IMR-90 (cell line): Measurements from ENCODE around the gene SLAMF9. TPM values are rescaled to one million over a fixed set of nuclear protein-coding genes. Genes with fewer than 3 reads are reported as not detected.
A peak's percentile ranks its signal among the peaks of the same experiment; 100 is the strongest.

ENCODE experiments used
- ATAC-seq: fragments of 200-7000 bp; cut with Tn5 transposase; 2 replicates; pipeline ENCODE4 v1.9.1; 2020; ENCODE audit warnings: low read depth, mild to moderate bottlenecking, moderate library complexity
- BruUV-seq: library from RNA; stranded (reverse); fragments of 400-500 nt; replicated peaks from 2 replicates; lab custom pipeline; 2021; lab: Mats Ljungman, UMichigan
- CTCF ChIA-PET: fragments of 300-600 bp; formaldehyde crosslinking; extraction: SDS; loops from one replicate; lab custom pipeline; 2021; ENCODE audit warnings: antibody characterized with exemption; lab: Yijun Ruan, JAX
- POLR2A ChIA-PET: fragments of 300-600 bp; sonication (Branson Sonifier 250); formaldehyde crosslinking; loops from one replicate; lab custom pipeline; 2022; ENCODE audit warnings: antibody characterized with exemption; ENCODE audit not compliant: unreplicated experiment; lab: Charles Lee
- DNase-seq: peaks from one replicate; pipeline ENCODE4 v3.0.0; 2013
- H2AFZ ChIP-seq: replicated peaks from 2 replicates; pipeline ENCODE3; 2013; ENCODE audit warnings: low read length, mild to moderate bottlenecking; ENCODE audit not compliant: poor library complexity
- H2AK5ac ChIP-seq: 2 replicates; pipeline ENCODE4 v1.6.1; 2013; ENCODE audit warnings: low read depth, low read length, inconsistent platforms
- H2AK9ac ChIP-seq: replicated peaks from 2 replicates; pipeline ENCODE3; 2013; ENCODE audit warnings: mild to moderate bottlenecking, low read depth, low read length, moderate library complexity; ENCODE audit not compliant: poor library complexity
- H2BK120ac ChIP-seq: 2 replicates; pipeline ENCODE4 v1.6.1; 2013; ENCODE audit warnings: low read depth, low read length, inconsistent platforms
- H2BK15ac ChIP-seq: 3 replicates; pipeline ENCODE4 v1.6.1; 2013; ENCODE audit warnings: low read depth, low read length, inconsistent platforms
- H2BK20ac ChIP-seq: 2 replicates; pipeline ENCODE4 v1.6.1; 2013; ENCODE audit warnings: low read depth, mild to moderate bottlenecking, inconsistent platforms, low read length, moderate library complexity
- H2BK5ac ChIP-seq: 2 replicates; pipeline ENCODE4 v1.6.1; 2013; ENCODE audit warnings: mild to moderate bottlenecking, low read depth, low read length, inconsistent platforms; ENCODE audit not compliant: poor library complexity, severe bottlenecking
- H3K14ac ChIP-seq: replicated peaks from 2 replicates; pipeline ENCODE4 v1.6.1; 2013; ENCODE audit warnings: low read depth, low read length, inconsistent platforms
- H3K18ac ChIP-seq: 2 replicates; pipeline ENCODE4 v1.6.1; 2013; ENCODE audit warnings: low read depth, low read length, control low read depth
- H3K23ac ChIP-seq: 2 replicates; pipeline ENCODE4 v1.6.1; 2013; ENCODE audit warnings: low read depth, low read length, inconsistent platforms
- H3K27ac ChIP-seq: 2 replicates; pipeline ENCODE4 v1.5.1; 2013; ENCODE audit warnings: mild to moderate bottlenecking, control low read depth, low read length; ENCODE audit not compliant: insufficient read depth
- H3K27me3 ChIP-seq: 2 replicates; pipeline ENCODE4 v1.6.1; 2013; ENCODE audit warnings: low read length; ENCODE audit not compliant: control insufficient read depth, insufficient read depth
- H3K36me3 ChIP-seq: 2 replicates; pipeline ENCODE4 v1.6.1; 2013; ENCODE audit warnings: low read length, mixed read lengths; ENCODE audit not compliant: control insufficient read depth, insufficient read depth
- H3K4ac ChIP-seq: 2 replicates; pipeline ENCODE4 v1.6.1; 2013; ENCODE audit warnings: low read depth, low read length, inconsistent platforms
- H3K4me1 ChIP-seq: 2 replicates; pipeline ENCODE4 v1.6.1; 2013; ENCODE audit warnings: low read length, mixed read lengths; ENCODE audit not compliant: control insufficient read depth, insufficient read depth
- H3K4me2 ChIP-seq: 2 replicates; pipeline ENCODE4 v1.6.1; 2013; ENCODE audit warnings: low read depth, mild to moderate bottlenecking, control low read depth, low read length, moderate library complexity
- H3K4me3 ChIP-seq: 2 replicates; pipeline ENCODE4 v1.5.1; 2013; ENCODE audit warnings: low read depth, mild to moderate bottlenecking, control low read depth, low read length, moderate library complexity; ENCODE audit not compliant: insufficient read depth
- H3K56ac ChIP-seq: 2 replicates; pipeline ENCODE4 v1.6.1; 2013; ENCODE audit warnings: low read length, inconsistent platforms; ENCODE audit not compliant: insufficient read depth; ENCODE audit errors: extremely low read depth
- H3K79me1 ChIP-seq, 2 experiments: 2 replicates each; pipeline ENCODE4 v1.6.1; 2013; ENCODE audit warnings: low read length in 2 of 2, inconsistent platforms in 1 of 2, low read depth in 1 of 2
- H3K9ac ChIP-seq: 2 replicates; pipeline ENCODE4 v1.6.1; 2013; ENCODE audit warnings: low read depth, low read length, control low read depth
- H3K9me1 ChIP-seq: 2 replicates; pipeline ENCODE4 v1.6.1; 2013; ENCODE audit warnings: low read length, inconsistent platforms; ENCODE audit not compliant: insufficient read depth
- H3K9me3 ChIP-seq: 2 replicates; pipeline ENCODE4 v1.6.1; 2013; ENCODE audit warnings: low read length; ENCODE audit not compliant: control insufficient read depth, insufficient read depth
- H4K20me1 ChIP-seq: 2 replicates; pipeline ENCODE4 v1.6.1; 2013; ENCODE audit warnings: low read length, inconsistent platforms; ENCODE audit not compliant: insufficient read depth
- H4K5ac ChIP-seq: 2 replicates; pipeline ENCODE4 v1.6.1; 2013; ENCODE audit warnings: mild to moderate bottlenecking, low read depth, low read length, control low read depth
- H4K8ac ChIP-seq, 2 experiments: 2 replicates each; pipeline ENCODE4 v1.6.1; 2013; ENCODE audit warnings: low read depth in 2 of 2, low read length in 2 of 2, control low read depth in 1 of 2, inconsistent platforms in 1 of 2
- H4K91ac ChIP-seq: 2 replicates; pipeline ENCODE4 v1.6.1; 2013; ENCODE audit warnings: low read depth, low read length, inconsistent platforms; ENCODE audit not compliant: insufficient read depth
- FOS ChIP-seq: fragments of 150-350 bp; IDR thresholded peaks from 2 replicates; pipeline ENCODE4 v1.6.1; 2016; ENCODE audit warnings: low read depth, low read length
- RCOR1 ChIP-seq: IDR thresholded peaks from 2 replicates; pipeline ENCODE4 v1.6.1; 2012; ENCODE audit warnings: mild to moderate bottlenecking, low read length, improper control_type of control experiment; ENCODE audit not compliant: insufficient replicate concordance
- RFX5 ChIP-seq: IDR thresholded peaks from 2 replicates; pipeline ENCODE4 v1.8.0; 2012; ENCODE audit warnings: low read depth, mild to moderate bottlenecking, low read length, moderate library complexity
- WGBS, 2 experiments: methylation state at CpG; one replicate each; pipeline versions ENCODE4 v1.1.5 to v1.1.7; 2013; ENCODE audit warnings: missing lambda C conversion rate in 2 of 2; ENCODE audit not compliant: insufficient read length in 1 of 2; ENCODE audit errors: extremely low coverage in 2 of 2; 5-methylcytosine and 5-hydroxymethylcytosine counted together
- dilution Hi-C: fragments of 300-500 bp; cut with HindIII; formaldehyde crosslinking; loops from one replicate; pipeline ENCODE4 v1.14.3; 2018; ENCODE audit warnings: low sequenced_read_pairs; ENCODE audit not compliant: unreplicated experiment
- in situ Hi-C: fragments of 300-500 bp; cut with MboI; formaldehyde crosslinking; loops from 3 replicates; pipeline ENCODE4 v1.14.3; 2019; ENCODE audit warnings: low sequenced_read_pairs, inconsistent platforms, mixed read lengths
- intact Hi-C: fragments of 100-400 bp; cut with micrococcal nuclease; formaldehyde crosslinking; loops from 2 replicates; pipeline ENCODE4 v1.10.0; 2022
- polyA plus RNA-seq, 3 experiments: library from polyadenylated mRNA; depleted of rRNA; stranded (reverse); fragments of >200 nt; gene quantifications; 2 replicates each; pipeline ENCODE4 v1.2.3, GENCODE V29; 2012; ENCODE audit warnings: low replicate concordance in 1 of 3
- total RNA-seq: library from RNA; depleted of rRNA; stranded (reverse); fragments of >200 nt; gene quantifications from 2 replicates; pipeline ENCODE4 v1.2.3, GENCODE V29; 2012

SLAMF9 gene
- total and polyA plus RNA-seq, 2 of the 4 experiments (the other 2 are of a cell fraction): 0.18 to 0.67 TPM

DNA sequence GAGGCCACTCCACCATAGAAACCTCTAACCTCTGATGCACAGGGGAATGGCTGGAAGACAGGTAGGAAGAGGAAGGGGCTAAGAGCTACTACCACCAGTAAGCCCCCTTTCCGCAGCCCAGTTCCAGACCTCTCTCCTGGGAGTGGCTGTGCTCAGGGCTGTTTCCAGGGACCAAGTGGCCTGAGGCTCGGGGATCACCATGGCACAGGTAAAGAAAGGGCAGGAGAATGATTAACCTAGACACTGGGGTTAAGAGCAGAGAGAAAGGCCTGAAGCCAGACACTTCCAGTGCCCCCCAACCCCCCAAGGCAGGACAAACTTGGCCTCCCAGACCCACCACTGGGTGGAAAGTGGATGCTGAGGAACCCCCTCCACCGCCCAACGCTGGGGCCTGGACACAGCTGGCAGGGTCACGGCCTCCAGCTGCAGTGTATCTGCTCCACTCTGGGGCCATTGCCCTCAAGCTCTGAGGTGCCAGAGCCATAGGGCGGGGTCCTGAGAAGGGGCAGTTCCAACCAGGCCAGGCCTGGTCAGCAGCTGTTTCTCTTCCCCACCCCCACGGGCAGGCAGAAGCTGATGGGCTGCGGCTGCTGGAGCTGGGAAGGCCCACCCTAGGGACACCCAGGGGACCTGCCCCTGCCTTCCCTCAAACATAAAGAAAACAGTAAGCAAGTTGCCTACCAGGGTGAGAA is 31.4 kb downstream of the SLAMF9 start:
- POLR2A ChIA-PET: interaction anchor here (1.1 kb wide), 1 partner anchor 83 kb away, joined by 16 read pairs; no protein-coding TSS in a partner anchor
- WGBS, 2 experiments: 5% methylated on average over 3 of the region's 8 CpGs; no CpG with 5 or more reads in 1 of the 2 experiments
- TF ChIP-seq RCOR1: no peak
- TF ChIP-seq RFX5: no peak
- TF ChIP-seq FOS: no peak
- Histone ChIP-seq H4K20me1 (peaks cover 62% of the 10 kb centered on the region), H3K9me3 (no peaks in the 10 kb centered on the region), H3K9ac (peak overlapping the region; percentile 77), H3K56ac (peak overlapping the region; percentile 41; the same call in 1 of the 2 replicates), H3K4me3 (peak overlapping the region; percentile 83), H4K5ac (peak overlapping the region; percentile 82), H2AK5ac (peak overlapping the region; percentile 75), H2BK15ac (peak overlapping the region; percentile 33; the same call in 2 of the 3 replicates), H3K4ac (peak overlapping the region; percentile 95), H3K27me3 (no peaks in the 10 kb centered on the region), H3K18ac (peak overlapping the region; percentile 48), H2BK5ac (peak overlapping the region; percentile 78), H3K4me2 (peak overlapping the region; percentile 91), H3K36me3 (peaks cover 31% of the 10 kb centered on the region), H4K91ac (peak overlapping the region; percentile 96), H2BK120ac (peak overlapping the region; percentile 94), H4K8ac (peak overlapping the region; percentile 80 to 85), H3K4me1 (peaks cover 24% of the 10 kb centered on the region), H2BK20ac (peak overlapping the region; percentile 64; the same call in 1 of the 2 replicates), H2AK9ac (peak overlapping the region; percentile 100), H3K27ac (peak overlapping the region; percentile 86), H3K9me1 (peaks cover 30% of the 10 kb centered on the region), H2AFZ (peak overlapping the region; percentile 5), H3K79me1 (peaks cover 8 to 66% of the 10 kb centered on the region in 2 experiments), H3K23ac (peak overlapping the region; percentile 69; the same call in 1 of the 2 replicates), H3K14ac (peak overlapping the region; percentile 75)
- dilution Hi-C loops: no loop called here
- CTCF ChIA-PET: interaction anchor here (0.9 to 1.1 kb wide), 2 partner anchors 34 to 1068 kb away, joined by 3 read pairs; no protein-coding TSS in a partner anchor
- DNase-seq: peak; percentile 41
- peak; percentile 16 for ATAC-seq
- intact Hi-C loops: loop anchor here (10.0 kb wide), 1 partner anchor 292 kb away; no protein-coding TSS in a partner anchor
- BruUV-seq: no TSS peak
- in situ Hi-C loops: no loop called here
